ENCODE measurements around the gene KISS1R.
"Not testable (repeated sequence)": the region's sequence is repeated elsewhere in the genome, so short reads cannot be mapped to it uniquely, and the experiment has no call there.

The KISS1R gene

DNA sequence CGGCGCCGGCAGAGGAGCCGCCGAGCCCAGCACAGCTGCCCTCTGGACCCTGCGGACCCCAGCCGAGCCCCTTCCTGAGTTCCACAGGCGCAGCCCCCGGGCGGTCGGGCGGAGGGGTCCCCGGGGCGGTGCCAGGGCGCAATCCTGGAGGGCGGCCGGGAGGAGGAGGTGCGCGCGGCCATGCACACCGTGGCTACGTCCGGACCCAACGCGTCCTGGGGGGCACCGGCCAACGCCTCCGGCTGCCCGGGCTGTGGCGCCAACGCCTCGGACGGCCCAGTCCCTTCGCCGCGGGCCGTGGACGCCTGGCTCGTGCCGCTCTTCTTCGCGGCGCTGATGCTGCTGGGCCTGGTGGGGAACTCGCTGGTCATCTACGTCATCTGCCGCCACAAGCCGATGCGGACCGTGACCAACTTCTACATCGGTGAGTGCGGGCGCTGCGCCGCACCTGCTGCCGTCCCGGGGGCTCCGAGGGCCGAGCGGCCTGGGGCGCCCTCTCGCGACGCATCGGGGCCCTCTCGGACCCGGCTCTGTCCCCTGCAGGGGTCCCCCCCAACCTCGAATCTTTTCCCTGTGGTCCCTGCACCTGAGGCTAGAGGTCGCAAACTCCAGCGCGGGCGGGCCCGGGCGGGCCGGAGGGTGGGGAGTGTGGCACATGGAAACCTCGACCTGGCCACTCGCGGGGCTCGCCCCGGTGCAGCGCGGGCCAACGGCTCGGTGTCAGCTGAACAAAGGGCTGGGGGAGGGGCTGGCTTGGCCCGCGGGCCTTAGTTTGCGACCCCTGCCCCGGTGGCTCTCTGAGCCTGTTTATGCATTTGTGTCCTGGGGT is at the start of gene KISS1R:
Gene KISS1R, plus strand, starts transcription at position 11 of the 829 bp plus-strand sequence. Its CDS starts 170 bp downstream, at position 181.
- in situ Hi-C loops (cut with MboI; ENCODE audit: low pct_unique_long_range_greater_than_20kb, low sequenced_read_pairs) = no loop called here
- DNase-seq = peak; percentile 82

DNA sequence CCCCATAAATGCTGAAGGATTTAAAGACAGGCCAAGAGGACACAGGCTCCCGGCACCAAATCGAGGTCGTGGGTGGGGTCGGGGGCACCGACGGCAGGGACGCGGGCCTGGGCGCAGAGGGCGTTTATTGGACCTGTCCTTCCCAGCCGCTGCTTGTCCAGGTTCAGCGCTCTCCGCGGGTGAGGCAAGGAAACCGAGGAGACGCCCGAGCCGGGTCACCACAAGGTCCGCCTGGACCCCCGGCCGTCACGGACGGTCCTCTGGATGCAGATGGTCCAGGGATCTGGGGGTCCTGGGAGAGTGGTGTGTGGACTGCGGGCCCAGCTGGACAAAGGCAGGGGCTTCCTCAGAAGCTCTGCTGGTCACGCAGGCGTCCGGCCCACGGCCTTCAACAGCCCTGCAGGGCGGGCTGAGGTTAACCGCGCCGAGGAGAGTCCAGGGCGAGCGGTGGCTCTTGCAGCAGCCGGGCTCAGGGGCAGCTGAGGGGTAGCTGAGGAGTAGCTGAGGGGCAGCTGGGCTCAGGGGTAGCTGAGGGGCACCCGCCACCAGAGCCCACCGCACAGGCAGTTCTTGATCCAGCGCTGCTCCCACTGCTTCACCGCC is 49.2 kb upstream of the KISS1R start:
- in situ Hi-C loops (cut with MboI; ENCODE audit: low pct_unique_long_range_greater_than_20kb, low sequenced_read_pairs) = no loop called here

DNA sequence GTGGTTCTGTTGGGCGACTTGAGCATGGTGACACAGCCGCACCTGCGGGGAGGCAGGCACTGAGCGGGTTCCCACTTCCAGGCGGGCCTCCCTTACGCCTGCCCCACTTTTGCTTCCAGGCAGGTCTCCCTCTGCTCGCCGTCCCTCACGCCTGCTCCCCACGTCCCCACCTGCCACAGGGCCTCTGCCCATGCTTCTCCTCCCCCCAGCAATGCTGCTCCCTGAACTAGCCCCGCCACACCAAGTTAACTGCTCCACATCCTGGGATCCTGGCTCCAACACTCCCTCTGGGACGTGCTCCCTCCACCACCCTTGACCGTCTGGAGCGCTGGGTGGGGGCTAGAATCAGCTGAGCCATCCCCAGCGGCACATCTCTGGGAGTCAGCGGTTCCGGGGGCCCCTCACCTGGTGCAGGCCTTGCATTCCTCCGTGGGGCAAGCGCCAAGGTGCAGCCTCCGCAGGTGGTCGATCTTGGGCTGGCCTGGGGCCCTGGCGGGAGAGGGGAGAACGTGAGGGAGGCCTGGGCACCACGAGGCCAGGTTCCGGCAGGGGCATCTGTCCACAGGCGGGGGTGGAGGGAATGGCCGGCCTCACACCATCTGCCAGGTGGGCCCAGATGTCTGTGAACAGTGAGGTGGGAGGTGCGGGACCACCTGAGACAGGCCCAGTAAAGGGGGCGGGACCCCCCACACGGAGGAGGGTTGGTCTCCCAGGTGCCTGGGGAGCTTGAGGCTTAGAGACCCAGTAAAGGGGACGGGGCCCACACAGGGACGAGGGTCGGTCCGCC is 48.5 kb upstream of the KISS1R start:
- in situ Hi-C loops (cut with MboI; ENCODE audit: low pct_unique_long_range_greater_than_20kb, low sequenced_read_pairs) = no loop called here
- DNase-seq = no peak

More for the DNA sequence above, 49.2 kb upstream of the KISS1R start:
- DNase-seq = no peak

DNA sequence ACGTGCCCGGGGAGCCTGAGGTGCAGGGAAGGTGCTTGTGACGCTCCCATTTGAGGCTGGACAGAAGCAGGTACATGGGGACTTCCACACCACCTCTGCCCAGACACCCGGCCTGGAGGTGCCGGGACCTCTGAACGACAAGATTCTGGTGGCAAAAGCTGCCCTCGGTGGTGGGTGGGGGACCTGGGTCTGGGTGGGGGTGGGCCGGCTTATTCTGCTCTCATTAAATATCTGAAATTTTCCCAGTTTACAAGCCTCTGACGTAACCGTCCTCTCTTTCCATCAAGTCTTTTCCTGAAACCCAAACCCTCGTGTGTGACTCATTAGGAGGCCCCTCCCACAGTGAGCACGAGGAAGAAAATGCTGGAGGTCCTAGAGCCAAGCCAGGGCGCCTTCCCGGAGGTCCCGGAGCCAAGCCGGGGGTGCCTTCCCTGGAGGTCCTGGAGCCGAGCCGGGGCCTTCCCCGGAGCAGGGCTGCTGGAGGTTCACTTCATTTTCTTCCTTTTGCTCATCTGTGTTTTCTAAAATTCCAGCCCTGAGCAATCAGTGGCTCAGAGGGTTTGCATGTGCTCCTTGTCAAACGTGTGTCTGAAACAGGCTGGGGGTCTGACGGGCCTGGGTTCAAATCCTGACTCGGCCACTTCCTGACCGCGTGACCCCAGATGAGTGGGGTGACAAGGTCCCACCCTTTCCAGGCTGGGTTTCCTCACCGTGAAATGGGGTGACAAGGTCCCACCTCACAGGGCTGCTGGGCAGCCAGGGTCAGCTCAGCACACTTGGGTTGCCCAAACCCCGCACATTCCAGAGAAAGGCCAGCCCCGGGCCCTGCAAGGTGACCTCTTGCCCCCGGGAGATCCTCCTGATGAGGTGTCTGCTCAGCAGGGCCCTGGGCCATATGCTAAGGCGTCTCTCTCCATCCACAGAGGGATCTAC is 47.6 kb upstream of the KISS1R start:
- in situ Hi-C loops (cut with MboI; ENCODE audit: low pct_unique_long_range_greater_than_20kb, low sequenced_read_pairs) = no loop called here
- DNase-seq = no peak

DNA sequence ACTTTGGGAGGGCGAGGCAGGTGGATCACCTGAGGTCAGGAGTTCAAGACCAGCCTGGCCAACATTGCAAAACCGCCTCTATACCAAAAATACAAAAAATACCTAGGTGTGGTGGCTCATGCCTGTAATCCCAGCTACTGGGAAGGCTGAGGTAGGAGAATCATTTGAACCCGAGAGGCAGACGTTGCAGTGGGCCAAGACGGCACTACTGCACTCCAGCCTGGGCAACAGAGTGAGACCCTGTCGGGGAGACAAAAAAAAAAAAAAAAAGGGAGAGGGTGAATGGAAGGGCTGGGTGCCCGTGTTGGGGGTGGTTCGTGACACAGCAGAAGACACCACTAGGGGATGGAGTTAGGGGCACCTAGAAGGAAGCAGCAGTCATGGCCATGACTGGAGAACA is 46.8 kb upstream of the KISS1R start:
- no peak for DNase-seq
- in situ Hi-C loops (cut with MboI; ENCODE audit: low pct_unique_long_range_greater_than_20kb, low sequenced_read_pairs) = no loop called here

DNA sequence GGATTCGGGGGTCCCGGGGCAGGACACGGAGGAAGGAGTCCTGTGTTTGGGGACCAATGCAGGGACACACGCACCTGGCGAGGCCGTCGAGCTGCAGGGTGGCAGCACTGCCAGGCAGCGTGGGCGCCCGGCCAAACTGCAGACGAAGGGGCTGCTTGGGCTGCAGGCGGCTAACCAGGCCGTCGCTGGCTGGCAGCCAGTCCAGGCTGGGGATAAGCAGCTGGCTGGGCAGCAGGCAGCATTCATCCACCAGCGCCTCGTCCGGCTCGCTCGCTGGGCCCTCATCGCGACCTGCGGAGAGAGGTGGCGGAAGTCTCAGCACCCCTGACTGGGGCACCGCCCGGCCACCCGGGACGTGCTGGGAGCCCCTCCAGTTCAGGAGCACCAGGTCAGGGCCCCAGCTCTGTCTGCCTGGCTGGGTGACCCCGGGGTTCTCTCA is 46.2 kb upstream of the KISS1R start:
- no peak for DNase-seq

DNA sequence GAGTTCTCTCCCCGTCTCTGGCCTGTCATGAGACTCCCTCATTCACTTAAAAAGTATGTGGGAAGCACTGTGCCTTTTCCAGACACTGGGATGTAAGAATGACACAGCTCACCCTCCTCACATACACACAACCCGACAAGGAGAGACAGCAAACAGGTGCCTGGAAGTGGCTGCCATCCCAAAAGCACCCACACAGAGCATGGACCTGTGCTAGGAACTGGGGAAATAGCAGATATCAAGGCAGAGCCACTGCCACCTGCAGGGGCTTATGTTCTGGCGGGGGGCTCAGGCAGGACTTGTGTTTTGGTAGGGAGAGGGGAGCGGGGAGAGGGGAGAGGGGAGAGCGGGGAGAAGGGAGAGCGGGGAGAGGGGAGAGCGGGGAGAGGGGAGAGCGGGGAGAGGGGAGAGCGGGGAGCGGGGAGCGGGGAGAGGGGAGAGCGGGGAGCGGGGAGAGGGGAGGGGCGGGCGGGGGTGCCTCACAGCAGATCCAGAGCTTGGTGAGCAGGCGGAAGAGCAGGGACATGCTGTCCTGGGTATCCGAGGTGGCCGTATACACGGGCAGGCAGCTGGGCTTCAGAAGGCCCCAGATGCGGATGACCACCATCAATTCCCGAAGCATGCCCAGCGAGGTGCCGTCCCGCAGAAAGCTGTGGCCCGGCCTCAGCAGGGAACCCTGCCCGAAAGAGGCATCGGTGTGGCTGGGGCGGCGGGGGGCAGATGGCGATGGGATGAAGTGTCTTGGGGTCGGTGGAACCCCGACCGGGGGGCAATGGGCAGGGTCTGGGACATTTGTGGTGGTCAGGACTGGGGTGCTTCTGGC is 45.5 kb upstream of the KISS1R start:
- in situ Hi-C loops (cut with MboI; ENCODE audit: low pct_unique_long_range_greater_than_20kb, low sequenced_read_pairs) = no loop called here
- DNase-seq = no peak

More for the DNA sequence above, 46.2 kb upstream of the KISS1R start:
- in situ Hi-C loops (cut with MboI; ENCODE audit: low pct_unique_long_range_greater_than_20kb, low sequenced_read_pairs) = no loop called here

DNA sequence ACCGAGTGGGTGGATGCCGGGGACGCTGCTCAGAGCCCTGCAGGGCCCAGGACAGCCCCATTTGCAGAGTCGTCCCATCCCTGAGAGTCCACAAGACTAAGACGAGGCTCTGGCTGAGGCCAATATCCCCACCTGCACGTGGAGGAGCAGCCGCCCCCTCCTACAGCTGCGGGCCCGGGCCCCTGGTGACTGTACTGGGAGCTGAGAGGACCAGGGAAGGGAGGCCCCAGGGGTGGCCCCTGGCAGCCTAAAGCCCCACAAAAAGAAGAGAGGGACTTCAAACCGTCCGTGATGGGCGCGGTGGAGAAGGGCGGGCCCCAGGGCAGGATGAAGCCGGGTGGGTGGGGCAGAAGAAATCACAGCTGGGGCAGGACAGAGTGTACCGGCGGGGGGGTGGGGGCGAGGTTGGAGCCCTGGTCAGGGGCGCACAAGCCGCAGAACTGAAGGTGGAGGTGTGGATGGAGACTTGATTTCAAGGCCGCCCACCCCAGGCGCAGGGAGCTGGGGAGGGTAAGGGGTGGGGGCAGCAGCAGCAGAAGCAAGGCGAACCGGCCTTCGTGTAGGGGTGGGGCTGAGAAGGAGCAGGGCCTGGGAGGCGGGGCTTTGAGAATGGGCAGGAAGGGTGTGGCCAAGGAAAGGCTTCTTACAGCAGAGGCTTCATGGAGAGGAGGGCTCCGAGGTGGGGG is 44.7 kb upstream of the KISS1R start:
- DNase-seq = peak; percentile 70
- in situ Hi-C loops (cut with MboI; ENCODE audit: low pct_unique_long_range_greater_than_20kb, low sequenced_read_pairs) = no loop called here

DNA sequence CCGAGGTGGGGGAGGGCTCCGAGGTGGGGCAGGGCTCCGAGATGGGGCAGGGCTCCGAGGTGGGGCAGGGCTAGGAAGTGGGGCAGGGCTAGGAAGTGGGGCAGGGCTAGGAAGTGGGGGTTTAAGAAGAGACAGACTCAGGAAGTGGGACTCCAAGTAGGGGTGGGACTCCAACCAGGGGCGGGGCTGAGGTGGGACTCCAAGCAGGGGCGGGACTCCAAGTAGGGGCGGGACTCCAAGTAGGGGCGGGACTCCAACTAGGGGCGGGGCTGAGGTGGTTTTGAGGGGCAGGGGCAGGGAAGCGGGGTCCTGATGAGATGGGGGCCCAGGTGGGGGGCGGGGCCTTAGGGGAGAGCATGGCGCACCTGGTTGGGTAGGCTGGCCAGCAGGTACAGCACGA is 44.0 kb upstream of the KISS1R start:
- no peak for DNase-seq
- in situ Hi-C loops (cut with MboI; ENCODE audit: low pct_unique_long_range_greater_than_20kb, low sequenced_read_pairs) = no loop called here

DNA sequence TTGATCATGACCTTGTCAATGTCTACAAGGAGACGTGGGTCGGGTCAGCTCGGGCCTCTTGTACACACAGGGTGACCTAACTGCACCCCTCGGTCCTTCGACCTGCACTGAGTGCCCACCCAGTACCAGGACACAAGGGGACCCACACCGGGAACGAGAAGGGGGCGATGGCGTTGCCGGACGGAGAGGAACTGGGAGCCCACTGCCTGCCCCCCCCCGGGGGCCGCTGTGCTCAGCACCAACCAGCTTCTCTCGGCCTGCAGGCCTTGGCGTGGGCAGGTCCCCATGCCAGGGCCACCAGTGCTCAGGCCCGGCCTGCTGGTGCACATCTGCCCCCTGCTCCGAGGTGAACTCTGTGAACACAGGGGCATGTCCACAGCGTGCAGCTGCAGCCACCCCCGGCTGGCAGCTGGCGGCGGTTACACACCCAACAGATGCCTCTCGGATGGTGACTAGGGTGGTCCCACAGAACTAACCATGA is 43.5 kb upstream of the KISS1R start:
- DNase-seq = no peak
- in situ Hi-C loops (cut with MboI; ENCODE audit: low pct_unique_long_range_greater_than_20kb, low sequenced_read_pairs) = no loop called here

DNA sequence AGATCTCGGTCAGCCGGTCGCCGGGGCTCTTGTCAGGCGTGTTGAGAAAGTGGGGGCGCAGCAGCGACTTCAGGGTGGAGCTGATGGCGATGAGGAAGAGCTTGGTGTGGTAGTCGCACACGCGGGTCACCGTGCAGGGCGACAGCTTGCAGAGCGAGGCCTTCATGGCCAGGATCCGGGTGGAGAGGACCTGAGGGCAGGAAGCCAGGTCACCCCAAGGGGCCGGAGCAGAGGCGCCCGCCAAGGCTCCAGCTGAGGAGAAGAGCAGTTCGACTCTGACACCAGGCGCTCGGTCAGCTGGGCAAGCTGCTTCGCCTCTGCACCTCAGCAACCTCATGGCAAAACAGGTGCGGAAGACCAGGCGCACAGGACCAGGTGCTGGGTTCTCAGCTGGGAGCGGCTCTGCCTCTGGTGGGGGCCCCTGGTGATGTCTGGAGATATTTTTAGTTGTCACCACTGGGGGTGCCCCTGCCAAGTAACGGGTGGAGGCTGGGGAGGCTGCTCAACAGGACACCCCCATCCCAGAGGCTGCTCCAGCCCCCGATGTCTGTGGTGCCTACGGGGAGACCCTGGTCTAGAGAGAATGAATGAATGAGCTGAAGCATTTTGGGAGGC is 41.8 kb upstream of the KISS1R start:
- in situ Hi-C loops (cut with MboI; ENCODE audit: low pct_unique_long_range_greater_than_20kb, low sequenced_read_pairs) = no loop called here

DNA sequence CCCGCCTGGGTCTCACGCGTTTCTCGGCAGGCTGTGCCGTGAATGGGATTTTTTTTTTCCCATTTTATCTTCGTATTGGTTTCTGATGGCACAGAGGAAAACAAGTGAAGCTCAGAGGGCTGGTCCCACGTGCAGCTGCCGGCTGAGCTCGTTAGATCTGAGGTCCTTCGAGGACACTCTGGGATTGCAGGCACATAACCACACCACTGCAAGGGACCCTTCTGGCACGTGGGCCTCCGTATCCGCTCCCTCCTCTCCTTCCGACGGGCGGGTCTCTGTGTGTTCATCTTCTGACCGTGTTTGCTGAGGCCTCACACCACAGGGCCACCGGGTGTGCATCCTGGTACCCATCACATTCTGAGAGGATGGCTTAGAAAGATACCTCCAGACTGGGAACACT is 41.0 kb upstream of the KISS1R start:
- DNase-seq = no peak
- in situ Hi-C loops (cut with MboI; ENCODE audit: low pct_unique_long_range_greater_than_20kb, low sequenced_read_pairs) = no loop called here

More for the DNA sequence above, 41.8 kb upstream of the KISS1R start:
- no peak for DNase-seq

DNA sequence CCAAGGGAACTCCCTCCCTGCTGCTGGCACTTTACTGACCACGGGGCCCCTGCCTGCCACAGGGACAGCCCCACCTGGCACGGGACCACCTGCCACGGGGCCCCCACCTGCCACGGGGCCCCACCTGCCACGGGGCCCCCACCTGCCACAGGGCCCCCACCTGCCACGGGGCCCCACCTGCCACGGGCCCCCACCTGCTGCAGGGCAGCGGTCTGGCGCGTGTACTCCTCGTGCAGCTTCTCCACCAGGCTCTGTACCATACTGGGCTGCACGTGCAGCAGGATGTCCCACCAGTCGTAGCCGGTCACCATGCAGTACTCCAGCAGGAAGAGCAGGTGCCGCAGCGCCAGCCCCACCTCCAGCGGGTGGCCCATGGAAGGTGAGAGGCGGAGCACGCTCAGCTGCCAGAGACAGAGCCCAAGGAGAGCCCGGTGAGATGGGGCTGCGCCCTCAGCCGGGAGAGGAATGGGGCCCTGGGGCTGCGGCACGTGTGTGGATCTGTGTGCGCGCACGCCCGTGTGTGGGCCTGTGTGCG is 40.3 kb upstream of the KISS1R start:
- no peak for DNase-seq
- in situ Hi-C loops (cut with MboI; ENCODE audit: low pct_unique_long_range_greater_than_20kb, low sequenced_read_pairs) = no loop called here

DNA sequence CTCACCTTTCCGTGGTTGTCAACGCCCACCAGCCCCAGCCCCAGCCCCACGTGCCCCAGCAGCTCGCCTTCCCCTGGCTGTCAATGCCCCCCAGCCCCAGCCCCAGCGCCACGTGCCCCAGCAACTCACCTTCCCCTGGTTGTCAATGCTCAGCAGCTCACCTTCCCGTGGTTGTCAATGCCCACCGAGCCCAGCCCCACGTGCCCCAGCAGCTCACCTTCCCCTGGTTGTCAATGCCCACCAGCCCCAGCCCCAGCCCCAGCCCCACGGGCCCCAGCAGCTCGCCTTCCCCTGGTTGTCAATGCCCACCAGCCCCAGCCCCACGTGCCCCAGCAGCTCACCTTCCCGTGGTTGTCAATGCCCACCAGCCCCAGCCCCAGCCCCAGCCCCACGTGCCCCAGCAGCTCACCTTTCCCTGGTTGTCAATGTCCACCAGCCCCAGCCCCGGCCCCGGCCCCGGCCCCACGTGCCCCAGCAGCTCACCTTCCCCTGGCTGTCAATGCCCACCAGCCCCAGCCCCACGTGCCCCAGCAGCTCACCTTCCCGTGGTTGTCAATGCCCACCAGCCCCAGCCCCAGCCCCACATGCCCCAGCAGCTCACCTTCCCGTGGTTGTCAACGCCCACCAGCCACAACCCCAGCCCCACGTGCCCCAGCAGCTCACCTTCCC is 39.0 kb upstream of the KISS1R start:
- in situ Hi-C loops (cut with MboI; ENCODE audit: low pct_unique_long_range_greater_than_20kb, low sequenced_read_pairs); DNase-seq: not testable (repeated sequence)

DNA sequence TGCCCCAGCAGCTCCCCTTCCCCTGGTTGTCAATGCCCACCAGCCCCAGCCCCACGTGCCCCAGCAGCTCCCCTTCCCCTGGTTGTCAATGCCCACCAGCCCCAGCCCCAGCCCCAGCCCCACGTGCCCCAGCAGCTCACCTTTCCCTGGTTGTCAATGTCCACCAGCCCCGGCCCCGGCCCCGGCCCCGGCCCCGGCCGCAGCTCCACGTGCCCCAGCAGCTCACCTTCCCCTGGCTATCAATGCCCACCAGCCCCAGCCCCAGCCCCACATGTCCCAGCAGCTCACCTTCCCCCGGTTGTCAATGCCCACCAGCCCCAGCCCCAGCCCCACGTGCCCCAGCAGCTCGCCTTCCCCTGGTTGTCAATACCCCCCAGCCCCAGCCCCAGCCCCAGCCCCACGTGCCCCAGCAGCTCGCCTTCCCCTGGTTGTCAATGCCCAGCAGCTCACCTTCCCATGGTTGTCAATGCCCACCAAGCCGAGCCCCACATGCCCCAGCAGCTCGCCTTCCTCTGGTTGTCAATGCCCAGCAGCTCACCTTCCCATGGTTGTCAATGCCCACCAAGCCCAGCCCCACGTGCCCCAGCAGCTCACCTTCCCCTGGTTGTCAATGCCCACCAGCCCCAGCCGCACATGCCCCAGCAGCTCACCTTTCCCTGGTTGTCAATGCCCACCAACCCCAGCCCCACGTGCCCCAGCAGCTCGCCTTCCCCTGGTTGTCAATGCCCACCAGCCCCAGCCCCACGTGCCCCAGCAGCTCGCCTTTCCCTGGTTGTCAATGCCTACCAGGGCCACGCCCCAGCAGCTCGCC is 38.2 kb upstream of the KISS1R start:
- in situ Hi-C loops (cut with MboI; ENCODE audit: low pct_unique_long_range_greater_than_20kb, low sequenced_read_pairs); DNase-seq: not testable (repeated sequence)

All from KBM-7 (cell line).